Common myeloid progenitor, CD34-positive (primary cell): ENCODE data around the gene ATF6.

Source experiments
- CTCF ChIA-PET: fragments of 350-600 bp; sonication (Branson Sonifier 250); formaldehyde crosslinking; loops from one replicate; lab custom pipeline; 2021; ENCODE audit warnings: antibody characterized with exemption; lab: Charles Lee
- POLR2A ChIA-PET: fragments of 350-600 bp; sonication (Branson Sonifier 250); formaldehyde crosslinking; loops from one replicate; lab custom pipeline; 2021; ENCODE audit warnings: antibody characterized with exemption; lab: Charles Lee
- DNase-seq, 3 donors: peaks; one replicate each; pipeline versions ENCODE4 v3.0.0 to v3.0.0-alpha.2; 2013
- H3K27ac ChIP-seq, 2 experiments: 1 replicate in 1 of 2; 2 replicates in 1 of 2; pipeline ENCODE4 v1.7.0; 2013; ENCODE audit warnings: inconsistent platforms in 2 of 2, low read length in 2 of 2, mild to moderate bottlenecking in 2 of 2, low read depth in 1 of 2, moderate library complexity in 1 of 2; ENCODE audit not compliant: severe bottlenecking in 2 of 2, insufficient read depth in 1 of 2, poor library complexity in 1 of 2
- H3K27me3 ChIP-seq, 5 experiments: replicated peaks in 2 of 5; 1 replicate in 3 of 5; 2 replicates in 2 of 5; pipeline versions ENCODE4 v1.6.1 to v1.7.0; 2013; ENCODE audit warnings: low read length in 4 of 5, mild to moderate bottlenecking in 2 of 5, moderate library complexity in 2 of 5, inconsistent platforms in 1 of 5; ENCODE audit not compliant: insufficient read depth in 5 of 5, control insufficient read depth in 4 of 5
- H3K36me3 ChIP-seq, 4 experiments: 1 replicate in 2 of 4; 2 replicates in 2 of 4; pipeline versions ENCODE4 v1.6.1 to v1.7.0; 2013; ENCODE audit warnings: low read length in 3 of 4, control low read depth in 1 of 4, mild to moderate bottlenecking in 1 of 4; ENCODE audit not compliant: control insufficient read depth in 4 of 4, insufficient read depth in 4 of 4
- H3K4me1 ChIP-seq, 4 experiments: 1 replicate in 3 of 4; 2 replicates in 1 of 4; pipeline versions ENCODE4 v1.6.1 to v1.7.1; 2013; ENCODE audit warnings: low read length in 3 of 4, mild to moderate bottlenecking in 3 of 4, control low read depth in 1 of 4, inconsistent platforms in 1 of 4, moderate library complexity in 1 of 4; ENCODE audit not compliant: control insufficient read depth in 4 of 4, insufficient read depth in 4 of 4; ENCODE audit errors: control extremely low read depth in 1 of 4
- H3K4me3 ChIP-seq, 7 experiments: 1 replicate in 4 of 7; 2 replicates in 3 of 7; pipeline versions ENCODE4 v1.5.1 to v1.7.0; 2013; ENCODE audit warnings: mild to moderate bottlenecking in 7 of 7, low read length in 6 of 7, moderate library complexity in 6 of 7, inconsistent platforms in 2 of 7, low read depth in 2 of 7, control low read depth in 1 of 7; ENCODE audit not compliant: insufficient read depth in 4 of 7, control insufficient read depth in 1 of 7; ENCODE audit errors: extremely low read depth in 1 of 7
- H3K9me3 ChIP-seq, 5 experiments: 1 replicate in 4 of 5; 2 replicates in 1 of 5; pipeline versions ENCODE4 v1.6.1 to v1.7.1; 2013; ENCODE audit warnings: low read length in 4 of 5, mild to moderate bottlenecking in 2 of 5, inconsistent platforms in 1 of 5, low read depth in 1 of 5, moderate library complexity in 1 of 5; ENCODE audit not compliant: control insufficient read depth in 4 of 5, insufficient read depth in 2 of 5; ENCODE audit errors: control extremely low read depth in 1 of 5
- WGBS: methylation state at CpG from one replicate; pipeline ENCODE4 v1.1.5; 2013; ENCODE audit not compliant: insufficient coverage; 5-methylcytosine and 5-hydroxymethylcytosine counted together

ATF6 gene

GRCh38 chr1:161838885-161839284, 72.8 kb downstream of the ATF6 start:
- H3K27ac ChIP-seq, result no peak overlapping the region
- peaks cover 3 to 38% (median 19%) of the 10 kb centered on the region in 4 experiments for H3K36me3 ChIP-seq
- H3K27me3 ChIP-seq, result no peaks in the 10 kb centered on the region
- H3K4me1 ChIP-seq, result peaks cover 0 to 15% (median 5%) of the 10 kb centered on the region in 4 experiments
- ChIA-PET CTCF (interaction anchor here (1.2 kb wide), 1 partner anchor 20 kb away, joined by 4 read pairs; no protein-coding TSS in a partner anchor), POLR2A (no interaction called here)
- no peak for DNase-seq
- no peak overlapping the region for H3K4me3 ChIP-seq
- H3K9me3 ChIP-seq, result no peaks in the 10 kb centered on the region

DNA sequence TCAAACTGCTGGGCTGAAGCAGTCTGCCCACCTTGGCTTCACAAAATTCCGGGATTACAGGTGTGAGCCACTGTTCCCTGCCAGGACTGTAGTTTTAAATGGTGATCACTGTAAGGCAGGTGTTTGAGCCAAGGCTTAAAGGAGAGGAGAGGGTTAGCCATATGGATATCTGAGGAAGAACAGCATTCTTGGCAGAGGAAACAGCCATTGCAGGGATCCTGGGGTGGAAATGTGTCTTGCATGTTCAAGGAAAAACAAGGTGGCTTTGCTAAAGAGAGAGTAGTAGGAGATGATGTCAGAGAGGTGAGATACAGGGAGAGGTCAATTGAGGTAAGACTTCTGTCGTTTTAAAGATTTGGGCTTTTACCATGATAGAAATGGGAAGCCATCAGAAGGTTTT, 73.5 kb downstream of the ATF6 start:
- H3K4me1 ChIP-seq, result peaks cover 0 to 15% (median 5%) of the 10 kb centered on the region in 4 experiments
- POLR2A ChIA-PET, result no interaction called here
- H3K27me3 ChIP-seq, result no peaks in the 10 kb centered on the region
- WGBS, result 85% methylated on average over 2 of the region's 2 CpGs
- DNase-seq, result no peak
- peaks cover 3 to 41% (median 19%) of the 10 kb centered on the region in 4 experiments for H3K36me3 ChIP-seq
- no peak overlapping the region for H3K4me3 ChIP-seq
- no peaks in the 10 kb centered on the region for H3K9me3 ChIP-seq
- CTCF ChIA-PET, result interaction anchor here (1.2 to 1.4 kb wide), 2 partner anchors 19 to 184 kb away, joined by 3 to 4 read pairs; partner anchors contain the start of gene OLFML2B
- no peak overlapping the region for H3K27ac ChIP-seq

DNA sequence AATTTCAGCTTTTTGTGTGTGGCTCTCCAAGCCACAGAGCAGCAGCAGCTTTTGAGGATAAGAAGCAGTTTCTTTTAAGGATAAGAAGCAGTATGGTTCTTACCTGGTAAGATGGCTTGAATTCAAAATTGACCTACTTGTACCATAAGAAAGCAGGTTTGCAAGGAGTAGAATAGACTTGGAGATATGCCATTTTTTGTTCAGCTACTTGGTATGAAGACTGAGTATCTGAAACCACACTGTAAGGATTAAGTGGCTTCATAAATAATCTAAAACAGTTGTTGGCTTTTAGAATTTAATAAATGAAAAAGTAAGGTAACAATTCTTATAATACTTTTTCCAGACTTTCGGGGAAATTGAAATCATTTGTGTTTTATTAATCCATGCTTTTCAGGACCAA, 74.2 kb downstream of the ATF6 start:
- WGBS, result no CpG with 5 or more reads among the region's 1 CpG
- Histone ChIP-seq H3K36me3 (peaks cover 3 to 41% (median 19%) of the 10 kb centered on the region in 4 experiments), H3K4me1 (peaks cover 0 to 15% (median 5%) of the 10 kb centered on the region in 4 experiments), H3K27me3 (no peaks in the 10 kb centered on the region), H3K4me3 (no peak overlapping the region), H3K27ac (no peak overlapping the region), H3K9me3 (no peaks in the 10 kb centered on the region)
- ChIA-PET POLR2A (no interaction called here), CTCF (interaction anchor here (1.4 kb wide), 1 partner anchor 184 kb away, joined by 3 read pairs; the partner anchor contains the start of gene OLFML2B)
- no peak for DNase-seq

DNA sequence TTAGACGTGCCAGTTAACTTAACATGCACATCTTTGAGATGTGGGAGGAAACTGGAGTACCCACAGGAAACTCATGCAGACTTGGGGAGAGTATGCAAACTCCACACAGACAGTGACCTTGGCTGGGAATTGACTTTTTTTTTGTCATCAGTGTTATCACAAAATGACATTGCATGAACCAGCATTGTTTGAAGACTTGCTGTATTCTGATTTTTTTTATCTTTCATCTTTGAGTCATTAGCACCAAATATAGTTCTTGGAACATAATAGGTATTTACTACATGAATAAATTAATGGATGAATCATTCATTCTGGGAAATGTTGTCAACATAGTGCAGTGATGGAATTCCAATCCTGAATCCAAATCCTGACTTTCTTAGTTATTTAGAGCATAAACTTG, 77.0 kb downstream of the ATF6 start:
- ChIA-PET CTCF (interaction anchor here (1.6 kb wide), 1 partner anchor 9 kb away, joined by 5 read pairs; no protein-coding TSS in a partner anchor), POLR2A (no interaction called here)
- WGBS, result 0% methylated on average over 1 of the region's 1 CpG
- DNase-seq, result peak; percentile 4 to 17 (median 14)
- Histone ChIP-seq H3K4me1 (peaks cover 0 to 6% (median 4%) of the 10 kb centered on the region in 4 experiments), H3K27me3 (no peaks in the 10 kb centered on the region), H3K4me3 (no peak overlapping the region), H3K9me3 (no peaks in the 10 kb centered on the region), H3K36me3 (peaks cover 13 to 54% (median 23%) of the 10 kb centered on the region in 4 experiments), H3K27ac (no peak overlapping the region)

GRCh38 chr1:161844696-161845095, 78.6 kb downstream of the ATF6 start:
- CTCF ChIA-PET, result interaction anchor here (1.0 kb wide), 1 partner anchor 11 kb away, joined by 3 read pairs; no protein-coding TSS in a partner anchor
- POLR2A ChIA-PET, result no interaction called here
- no peak for DNase-seq

DNA sequence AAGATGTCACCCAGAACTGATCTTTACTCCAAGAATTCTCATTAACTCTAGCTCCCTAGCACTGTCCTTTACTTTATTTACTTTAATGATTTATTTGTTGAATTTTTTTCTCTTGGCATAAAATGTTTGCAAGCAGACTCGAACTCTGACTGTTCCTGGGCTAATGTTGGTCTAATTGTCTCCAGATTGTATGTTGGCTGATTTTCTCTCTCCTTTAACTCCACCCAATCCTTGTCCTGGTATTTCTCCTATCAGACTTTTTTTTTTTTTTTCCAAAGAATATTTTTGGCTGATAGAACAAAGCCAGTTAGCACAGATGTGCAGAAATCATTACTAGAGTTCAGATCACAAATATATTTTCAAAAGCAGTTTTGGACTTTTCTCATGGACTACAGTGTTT, 82.6 kb downstream of the ATF6 start:
- WGBS, result no CpG with 5 or more reads among the region's 1 CpG
- no peaks in the 10 kb centered on the region for H3K27me3 ChIP-seq
- ChIA-PET POLR2A (no interaction called here), CTCF (interaction anchor here (1.3 kb wide), 1 partner anchor 12 kb away, joined by 6 read pairs; no protein-coding TSS in a partner anchor)
- no peaks in the 10 kb centered on the region for H3K4me1 ChIP-seq
- H3K36me3 ChIP-seq, result peaks cover 16 to 63% (median 29%) of the 10 kb centered on the region in 4 experiments
- no peak overlapping the region for H3K4me3 ChIP-seq
- H3K27ac ChIP-seq, result no peak overlapping the region
- no peak for DNase-seq
- H3K9me3 ChIP-seq, result no peaks in the 10 kb centered on the region

More at GRCh38 chr1:161844696-161845095, 78.6 kb downstream of the ATF6 start:
- Histone ChIP-seq H3K27me3 (no peaks in the 10 kb centered on the region), H3K4me3 (no peak overlapping the region), H3K27ac (no peak overlapping the region), H3K36me3 (peaks cover 13 to 54% (median 19%) of the 10 kb centered on the region in 4 experiments), H3K9me3 (no peaks in the 10 kb centered on the region), H3K4me1 (peaks cover 0 to 6% (median 4%) of the 10 kb centered on the region in 4 experiments)

GRCh38 chr1:161849518-161849917, 83.4 kb downstream of the ATF6 start:
- Histone ChIP-seq H3K9me3 (no peaks in the 10 kb centered on the region), H3K36me3 (peaks cover 17 to 67% (median 35%) of the 10 kb centered on the region in 4 experiments), H3K4me3 (no peak overlapping the region), H3K27me3 (no peaks in the 10 kb centered on the region), H3K4me1 (no peaks in the 10 kb centered on the region), H3K27ac (no peak overlapping the region)
- POLR2A ChIA-PET, result no interaction called here
- DNase-seq, result no peak
- CTCF ChIA-PET, result no interaction called here
